HG03039 (cell line): ENCODE data around the gene TOR1AIP1.

Source experiments
- ATAC-seq: cut with Tn5 transposase; IDR thresholded peaks from one replicate; pipeline ENCODE4 v1.9.1; 2021; ENCODE audit warnings: mild to moderate bottlenecking, moderate library complexity; ENCODE audit not compliant: unreplicated experiment

Gene TOR1AIP1

DNA sequence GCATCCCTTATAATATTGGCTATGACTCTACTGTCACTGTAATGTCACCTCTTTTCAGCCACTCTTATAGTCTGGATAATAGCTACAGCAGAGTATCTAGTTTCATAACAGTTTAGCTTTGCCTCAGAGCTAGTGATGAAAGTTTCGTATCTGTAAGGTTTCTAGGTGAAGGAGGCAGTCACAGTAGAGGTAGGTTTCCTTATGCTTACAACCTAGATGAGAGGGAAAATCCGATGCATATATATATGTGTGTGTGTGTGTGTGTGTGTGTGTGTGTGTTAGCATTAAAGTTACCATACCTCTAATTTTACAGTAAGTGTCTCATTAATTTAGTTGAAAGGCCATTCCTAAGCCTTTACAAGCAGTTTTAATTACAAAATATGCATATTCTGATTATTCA is 2.3 kb upstream of the TOR1AIP1 start:
- no peak for ATAC-seq

DNA sequence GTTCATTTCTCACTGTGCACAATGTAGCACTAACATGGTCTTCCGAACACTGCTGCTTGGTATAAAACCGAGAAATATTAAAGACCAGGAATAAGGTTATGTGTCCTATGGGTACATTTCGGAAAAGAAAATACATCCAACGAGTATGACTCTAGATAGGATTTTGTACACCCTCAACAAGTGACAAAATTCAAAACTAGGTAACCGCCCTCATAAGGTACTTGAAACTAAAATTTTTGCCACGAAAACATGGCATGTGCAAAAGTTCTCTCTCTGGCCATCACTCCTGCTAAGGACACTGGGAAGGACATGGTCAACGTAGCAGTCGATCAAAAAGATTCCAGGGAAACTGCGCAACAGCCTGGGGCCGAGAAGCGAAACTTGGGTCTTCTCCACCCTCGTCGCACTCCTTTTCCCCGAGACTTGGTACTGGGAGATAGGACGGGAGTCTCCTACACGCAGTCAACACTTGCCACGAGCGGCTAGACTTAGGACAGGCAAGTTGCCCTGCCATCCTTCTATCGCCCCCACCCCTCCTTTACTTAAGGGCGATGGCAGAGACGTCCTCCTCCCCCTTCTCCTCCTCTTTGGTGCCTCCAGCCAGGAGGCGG is 338 bp upstream of the TOR1AIP1 start:
- ATAC-seq = no peak

DNA sequence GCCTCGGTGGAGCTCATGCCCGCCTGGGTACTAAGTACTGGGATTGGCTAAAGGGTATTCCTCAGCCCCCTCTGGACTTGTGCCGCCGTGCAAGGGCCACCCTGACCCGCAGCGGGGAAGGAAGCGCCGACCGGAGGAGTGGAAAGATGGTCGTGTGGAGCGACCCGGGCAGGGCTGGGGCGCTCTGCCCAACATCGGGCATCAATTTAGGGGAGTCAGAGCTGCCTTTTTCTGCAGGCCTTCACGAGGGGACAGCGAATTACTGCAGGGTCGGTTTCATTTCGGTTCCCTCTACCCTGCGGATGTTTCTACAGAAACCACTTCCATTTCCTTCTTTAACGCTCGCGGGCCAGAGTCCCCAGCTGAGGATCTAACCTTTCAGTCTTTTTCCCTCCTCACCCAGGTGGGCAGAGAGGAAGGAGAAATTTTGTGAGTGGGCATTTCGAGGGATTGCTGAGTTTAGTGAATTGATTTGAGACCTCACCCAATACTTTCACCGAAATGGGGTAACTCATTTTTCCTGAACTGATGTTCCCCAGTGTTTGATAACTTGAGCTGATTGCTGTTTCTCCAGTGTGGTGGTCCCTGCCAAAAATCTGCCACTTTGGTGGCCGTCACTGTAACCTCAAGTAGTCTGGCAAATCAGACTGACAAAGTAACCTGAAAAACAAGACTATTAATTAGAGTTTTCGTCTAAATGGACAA is 1.1 kb downstream of the TOR1AIP1 start:
- peak; percentile 0 for ATAC-seq

DNA sequence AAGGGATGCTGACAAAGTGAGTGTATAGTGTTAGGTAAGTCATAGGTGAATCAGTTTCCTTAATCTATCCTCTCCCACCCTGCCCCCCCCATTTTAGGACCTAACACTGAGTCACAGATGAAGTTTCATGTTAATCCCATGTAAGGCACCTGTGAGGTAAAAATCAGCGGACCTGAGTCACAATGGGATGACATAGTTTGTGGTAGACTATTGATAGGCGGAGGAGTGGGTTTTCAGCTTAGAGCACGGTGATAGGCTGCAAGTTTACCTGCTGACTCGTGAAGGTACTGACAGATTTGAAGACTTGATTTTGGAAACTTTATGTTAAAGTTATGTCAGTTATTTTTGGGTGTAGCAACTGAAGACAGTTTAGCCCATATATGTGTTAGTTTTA is 1.7 kb downstream of the TOR1AIP1 start:
- no peak for ATAC-seq

DNA sequence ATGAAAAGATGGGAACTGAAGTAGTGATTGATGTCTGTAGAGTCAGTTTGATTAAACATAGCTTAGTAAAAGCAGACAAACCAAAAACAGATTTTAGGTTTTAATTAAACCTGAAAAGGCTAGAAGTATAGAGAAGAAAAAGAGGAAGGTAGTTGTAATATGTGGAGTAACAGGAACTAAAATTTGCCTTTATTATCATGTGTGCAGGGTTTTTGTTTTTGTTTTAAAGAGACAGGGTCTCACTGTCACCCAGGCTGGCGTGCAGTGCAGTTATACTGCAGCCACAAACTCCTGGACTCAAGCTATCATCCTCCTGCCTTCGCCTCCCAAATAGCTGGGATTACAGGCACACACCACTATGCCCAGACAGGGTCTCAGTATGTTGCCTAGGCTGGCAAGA is 6.0 kb downstream of the TOR1AIP1 start:
- ATAC-seq = no peak

DNA sequence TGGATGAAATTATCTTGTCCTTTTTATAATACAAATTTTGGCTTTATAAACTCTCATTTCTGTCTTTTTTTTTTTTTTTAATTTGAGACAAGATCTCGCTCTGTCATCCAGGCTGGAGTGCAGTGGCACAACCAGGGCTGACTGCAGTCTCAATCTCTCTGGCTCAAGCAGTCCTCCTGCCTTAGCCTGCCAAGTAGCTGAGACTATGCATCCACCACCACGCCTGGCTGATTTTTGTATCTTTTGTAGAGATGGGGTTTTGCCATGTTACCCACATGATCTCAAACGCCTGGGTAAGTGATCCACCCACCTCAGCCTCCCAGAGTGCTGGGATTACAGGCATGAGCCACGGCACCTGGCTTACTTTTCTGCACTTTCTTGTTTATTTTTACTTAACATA is 7.5 kb downstream of the TOR1AIP1 start:
- ATAC-seq = no peak

DNA sequence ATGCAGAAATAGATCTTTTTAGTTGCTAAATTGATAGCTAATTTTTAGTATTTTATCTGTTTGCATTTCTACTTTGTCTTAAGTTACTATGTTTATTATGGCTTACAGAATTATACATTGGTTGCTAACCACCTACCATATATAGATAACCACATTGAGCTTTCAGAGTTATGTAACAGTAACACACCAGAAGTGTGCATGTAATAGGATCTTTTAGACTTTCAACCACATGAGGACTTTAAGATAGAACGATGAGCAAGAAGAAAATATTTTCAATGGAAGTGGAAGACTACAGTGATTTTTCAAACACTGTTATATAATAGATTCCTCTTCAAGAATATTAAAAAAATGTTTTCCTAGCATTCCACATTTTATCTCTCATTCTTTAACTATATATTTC is 28.8 kb downstream of the TOR1AIP1 start:
- ATAC-seq = no peak

DNA sequence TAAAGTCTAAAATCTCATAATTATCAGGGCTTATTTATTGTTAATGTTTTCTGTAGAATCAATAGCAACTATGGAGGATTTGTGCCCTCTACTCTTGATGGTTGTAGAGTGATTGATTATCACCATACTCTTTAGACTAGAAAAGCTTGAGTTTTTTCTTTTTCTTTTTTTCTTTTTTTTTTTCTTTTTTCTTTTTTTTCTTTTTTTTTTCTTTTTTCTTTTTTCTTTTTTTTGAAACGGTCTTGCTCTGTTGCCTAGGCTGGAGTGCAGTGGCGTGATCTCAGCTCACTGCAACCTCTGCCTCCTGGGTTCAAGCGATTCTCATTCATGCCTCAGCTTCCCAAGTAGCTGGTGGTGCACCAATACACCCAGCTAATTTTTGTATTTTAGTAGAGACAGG is 29.7 kb downstream of the TOR1AIP1 start:
- no peak for ATAC-seq

DNA sequence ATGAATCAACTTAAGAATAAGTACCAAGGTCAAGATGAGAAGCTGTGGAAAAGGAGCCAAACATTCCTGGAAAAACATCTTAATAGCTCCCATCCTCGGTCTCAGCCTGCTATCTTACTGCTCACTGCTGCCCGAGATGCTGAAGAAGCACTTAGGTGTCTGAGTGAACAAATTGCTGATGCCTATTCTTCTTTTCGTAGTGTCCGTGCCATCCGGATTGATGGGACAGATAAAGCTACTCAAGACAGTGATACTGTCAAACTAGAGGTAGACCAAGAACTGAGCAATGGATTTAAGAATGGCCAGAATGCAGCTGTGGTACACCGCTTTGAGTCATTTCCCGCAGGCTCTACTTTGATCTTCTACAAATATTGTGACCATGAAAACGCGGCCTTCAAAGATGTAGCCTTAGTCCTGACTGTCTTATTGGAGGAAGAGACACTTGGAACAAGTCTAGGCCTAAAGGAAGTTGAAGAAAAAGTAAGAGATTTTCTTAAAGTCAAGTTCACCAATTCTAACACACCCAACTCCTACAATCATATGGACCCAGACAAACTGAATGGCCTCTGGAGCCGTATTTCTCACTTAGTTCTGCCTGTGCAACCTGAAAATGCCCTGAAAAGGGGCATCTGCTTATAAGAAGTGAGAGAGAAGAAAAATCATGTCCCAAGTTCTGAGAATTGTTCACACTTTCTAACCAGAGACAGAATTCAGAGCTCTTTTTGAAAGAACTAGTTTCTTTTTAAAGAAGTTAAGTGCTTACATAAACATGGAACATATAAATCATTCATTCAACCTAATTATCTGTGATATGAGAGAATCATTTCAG is 35.7 kb downstream of the TOR1AIP1 start:
- no peak for ATAC-seq

DNA sequence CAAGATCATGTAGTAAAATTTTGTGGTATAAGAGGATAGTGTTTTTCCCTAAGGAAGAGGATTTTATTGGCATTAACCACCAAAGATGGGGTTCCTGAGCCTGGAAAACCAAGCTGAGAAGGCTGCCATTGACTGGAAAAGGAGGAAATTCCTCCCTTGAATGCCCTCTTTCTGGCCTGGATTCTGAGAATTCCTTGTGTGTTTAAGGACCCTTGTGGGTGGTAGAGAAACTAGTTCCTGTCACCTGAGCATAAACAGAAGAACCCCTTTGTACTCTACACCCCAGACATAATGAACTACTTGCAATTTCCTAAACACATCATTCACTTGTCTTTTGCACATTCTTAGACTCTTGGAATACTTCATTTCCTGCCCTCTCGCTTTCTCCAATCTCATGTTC is 39.4 kb downstream of the TOR1AIP1 start:
- ATAC-seq = no peak

DNA sequence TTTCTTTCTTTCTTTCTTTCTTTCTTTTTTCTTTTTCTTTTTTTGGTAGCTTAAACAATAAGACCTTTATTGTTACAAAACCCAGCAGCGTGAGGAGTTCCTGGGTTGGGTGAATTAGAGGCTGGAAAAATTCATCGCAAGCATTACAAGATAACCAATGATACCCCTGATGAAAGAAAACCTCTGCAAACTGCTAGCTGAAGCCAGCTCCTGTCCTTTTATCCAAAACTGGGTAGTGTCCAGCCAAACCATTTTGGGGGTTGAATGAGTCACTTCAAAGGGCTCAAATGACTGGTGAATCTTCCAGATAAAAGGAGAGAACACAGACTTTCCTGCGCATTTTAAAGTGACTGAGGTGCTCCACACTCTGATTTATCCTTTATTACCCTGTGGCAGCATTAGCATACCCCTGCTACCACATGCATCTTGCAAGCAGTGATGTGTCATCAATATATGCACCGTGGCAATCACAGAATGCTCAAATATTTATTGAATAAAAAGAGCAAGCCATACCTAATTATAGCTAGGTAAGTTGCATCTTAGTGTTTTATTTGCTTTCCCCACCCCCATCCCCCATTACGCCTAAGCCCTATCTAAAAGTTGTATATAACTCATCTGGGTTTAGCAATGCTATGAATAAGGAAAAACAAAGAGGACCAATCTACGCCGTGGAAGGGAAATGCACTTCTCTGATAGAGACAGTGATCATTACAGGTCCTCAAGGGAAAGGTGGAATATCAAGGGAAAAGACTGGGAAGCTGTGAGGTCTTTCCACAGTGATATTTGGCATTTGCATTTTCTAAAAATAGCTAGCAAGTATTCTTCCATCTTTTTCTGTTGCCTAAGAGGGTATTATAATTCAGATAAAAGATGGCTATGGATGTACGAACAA is 40.1 kb downstream of the TOR1AIP1 start:
- no peak for ATAC-seq

DNA sequence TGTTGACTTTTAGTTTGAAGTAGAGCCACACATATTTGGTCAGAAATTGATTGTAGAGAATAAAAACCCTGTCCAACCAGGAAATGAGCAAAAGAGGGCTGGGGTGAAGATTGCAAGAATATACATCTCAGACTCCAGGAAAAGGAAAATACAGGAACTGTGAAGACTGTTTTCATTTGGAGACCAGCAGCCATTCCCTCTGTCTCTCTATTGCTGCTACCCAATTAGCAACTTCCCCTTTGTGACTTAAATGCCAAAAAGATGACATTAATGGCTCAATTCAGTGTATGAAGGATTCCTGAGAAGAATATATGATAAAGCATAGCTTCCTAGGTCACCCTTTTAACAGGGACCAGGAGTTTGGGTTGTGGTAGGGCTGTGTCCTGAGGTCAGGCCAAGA is 40.9 kb downstream of the TOR1AIP1 start:
- no peak for ATAC-seq

DNA sequence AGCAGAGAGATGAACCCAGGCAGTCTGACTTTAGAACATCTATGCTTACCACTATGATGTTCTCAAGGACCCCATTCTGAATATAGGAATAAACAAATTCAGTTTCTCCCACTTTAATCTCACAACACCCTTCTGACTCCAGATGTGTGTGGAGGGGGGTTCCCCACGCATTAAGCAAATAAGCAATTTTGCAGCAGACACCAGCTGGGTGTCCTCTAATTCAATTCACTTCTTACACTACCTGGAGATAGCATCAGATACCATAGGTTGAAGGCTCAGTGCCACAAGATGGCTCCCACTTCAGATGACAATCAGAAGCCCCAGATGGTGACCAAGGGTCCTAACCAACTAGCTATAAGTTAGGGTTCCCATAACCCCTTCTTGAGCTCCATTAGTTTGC is 42.2 kb downstream of the TOR1AIP1 start:
- ATAC-seq = no peak

DNA sequence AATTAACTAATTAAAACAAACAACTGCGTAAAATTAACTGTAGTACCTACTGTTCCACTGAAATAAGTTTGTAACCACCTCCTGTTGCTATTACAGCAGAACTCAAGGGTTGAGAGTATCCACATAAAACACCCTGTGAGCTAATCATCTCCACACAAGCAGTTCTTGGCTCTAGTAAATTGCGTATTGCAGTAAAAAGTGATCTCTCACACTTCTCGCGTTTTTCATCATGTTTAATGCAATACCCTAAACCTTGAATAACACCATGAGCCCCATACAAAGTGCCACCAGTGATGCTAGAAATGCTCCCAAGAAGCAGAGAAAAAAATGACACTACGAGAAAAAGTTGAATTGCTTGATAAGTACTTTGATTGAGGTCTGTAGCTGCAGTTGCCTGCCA is 43.2 kb downstream of the TOR1AIP1 start:
- ATAC-seq = no peak

DNA sequence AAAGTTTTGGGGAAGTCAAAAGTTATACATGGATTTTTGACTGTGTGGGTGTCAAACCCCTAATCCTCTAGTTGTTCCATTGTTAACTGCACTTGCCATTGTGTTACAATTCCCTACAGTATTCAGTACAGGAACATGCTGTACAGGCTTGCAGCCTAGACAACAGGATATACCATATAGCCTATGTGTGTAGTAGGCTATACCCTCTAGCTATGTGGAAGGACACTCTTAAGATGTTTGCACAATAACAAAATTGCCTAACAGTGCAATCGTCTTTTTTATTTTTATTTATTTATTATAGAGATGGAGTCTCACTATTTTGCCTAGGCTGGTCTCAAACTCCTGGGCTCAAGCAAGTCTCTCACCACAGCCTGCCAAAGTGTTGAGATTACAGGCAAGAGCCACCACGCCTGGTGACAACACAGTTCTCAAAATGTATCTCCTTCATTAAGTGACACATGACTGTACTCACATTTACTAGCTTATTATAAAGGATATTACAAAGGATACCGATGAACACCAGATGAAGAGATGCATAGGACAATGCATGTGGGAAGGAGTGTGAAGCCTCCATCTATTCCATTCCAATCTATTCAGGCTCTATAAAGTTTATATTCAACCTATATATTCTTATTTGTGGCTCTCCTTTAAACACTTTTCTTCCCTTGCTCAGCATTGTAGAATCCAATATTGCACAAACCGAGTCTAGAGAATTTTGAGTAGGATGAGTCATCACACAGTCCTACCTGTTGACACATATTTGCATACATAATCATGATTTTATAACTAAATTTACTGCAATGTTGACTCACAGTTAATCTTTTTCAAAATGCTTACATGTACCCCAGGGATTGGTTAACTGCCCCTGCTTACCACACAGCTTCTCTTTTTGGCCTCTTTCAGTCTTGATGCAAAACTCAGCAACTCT is 44.1 kb downstream of the TOR1AIP1 start:
- ATAC-seq = no peak

DNA sequence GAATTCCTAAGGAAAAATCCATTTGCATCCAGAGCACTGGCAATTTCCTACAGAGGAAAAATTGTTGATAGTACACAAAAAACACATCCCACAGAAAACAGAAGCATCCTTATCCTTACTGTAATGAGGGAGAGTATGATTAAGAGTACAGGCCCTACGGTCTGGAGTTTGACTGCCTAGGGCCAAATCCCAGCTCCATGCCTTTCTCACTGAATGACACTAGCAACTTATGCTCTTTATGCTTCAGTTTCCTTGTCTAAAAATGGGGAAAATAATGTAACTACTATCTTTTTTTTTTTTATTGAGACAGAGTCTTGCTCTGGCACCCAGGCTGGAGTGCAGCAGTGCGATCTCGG is 44.7 kb downstream of the TOR1AIP1 start:
- no peak for ATAC-seq

DNA sequence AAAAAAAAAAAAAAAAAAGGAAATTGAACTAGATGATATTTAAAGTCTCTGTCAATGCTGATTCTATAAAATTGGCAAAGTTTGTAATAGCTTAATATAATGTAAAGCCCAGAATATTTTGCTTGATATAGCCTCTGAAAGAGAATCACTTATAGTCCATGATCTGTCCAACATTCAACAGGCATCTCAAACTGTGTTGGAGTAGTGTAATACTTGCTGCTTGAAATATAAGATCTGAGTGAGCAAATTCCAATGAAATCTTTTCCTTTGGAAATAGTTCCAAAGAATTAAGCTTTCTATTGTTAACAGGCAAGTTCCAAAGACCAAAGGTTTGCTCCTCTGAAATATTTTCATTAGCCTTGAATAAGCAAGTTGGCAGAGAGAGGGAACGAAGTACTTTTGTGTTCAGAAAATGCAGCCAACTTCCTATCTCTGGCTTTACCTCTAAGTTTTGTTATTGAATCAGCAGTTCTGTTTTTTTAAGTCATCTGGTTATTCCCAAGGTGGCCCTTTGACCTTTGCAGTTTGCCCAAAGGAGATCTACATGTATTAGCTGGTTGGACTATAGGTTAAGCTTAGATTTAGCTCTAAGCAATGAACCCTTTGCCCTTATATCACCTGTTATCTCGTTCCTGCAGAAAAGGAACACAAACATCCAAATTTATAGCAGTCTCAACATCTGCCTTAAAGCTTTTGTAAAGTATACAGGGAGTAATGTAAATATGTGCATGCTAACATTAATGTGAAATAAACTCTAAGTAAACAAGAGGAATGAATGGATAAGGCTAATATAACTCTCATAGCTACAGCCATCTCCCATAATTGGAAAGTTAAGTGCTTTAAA is 48.1 kb downstream of the TOR1AIP1 start:
- no peak for ATAC-seq

DNA sequence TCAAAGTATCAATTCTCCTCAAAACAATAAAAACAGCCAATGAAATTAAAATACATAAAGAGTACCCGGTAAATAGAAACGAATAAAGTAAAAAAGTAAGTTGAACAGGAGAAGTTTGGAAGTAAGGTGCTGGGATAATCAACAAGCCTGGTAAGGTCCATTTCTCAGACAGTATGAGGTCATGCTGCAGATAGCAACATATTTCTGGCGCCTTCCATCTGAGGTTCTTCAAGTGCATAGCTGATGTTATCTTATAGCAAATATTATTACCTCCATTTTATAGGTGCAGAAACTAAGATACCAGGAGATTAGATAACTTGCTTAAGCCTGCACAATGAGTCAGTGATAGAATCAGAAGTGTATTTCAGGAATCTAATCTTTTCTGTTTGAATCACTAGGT is 48.8 kb downstream of the TOR1AIP1 start:
- ATAC-seq = no peak

DNA sequence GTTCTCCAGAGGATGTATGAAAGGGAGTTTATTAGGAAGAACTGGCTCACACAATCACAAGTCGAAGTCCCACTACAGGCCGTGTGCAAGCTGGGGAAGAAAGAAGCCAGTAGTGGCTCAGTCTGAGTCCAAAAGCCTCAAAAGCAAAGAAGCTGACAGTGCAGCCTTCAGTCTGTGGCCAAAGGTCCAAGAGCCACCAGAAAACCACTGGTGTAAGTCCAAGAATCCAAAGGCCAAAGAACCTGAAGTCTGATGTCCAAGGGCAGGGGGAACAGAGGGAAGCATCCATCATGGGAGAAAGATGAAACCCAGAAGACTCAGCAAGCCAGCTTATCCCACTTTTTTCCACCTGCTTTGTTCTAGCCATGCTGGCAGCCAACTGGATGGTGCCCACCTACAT is 51.1 kb downstream of the TOR1AIP1 start:
- ATAC-seq = no peak
